Trophoblast cell (in vitro differentiated cells and primary cell): ENCODE results near the gene GAGE13.

Experiments
- DNase-seq, 2 donors: peaks; one replicate each; pipeline ENCODE4 v3.0.0-alpha.2; 2016
- H2AFZ ChIP-seq: 2 replicates; pipeline ENCODE4 v1.6.1; 2013; ENCODE audit warnings: low read length, moderate library complexity, mild to moderate bottlenecking; ENCODE audit not compliant: insufficient read depth, poor library complexity
- H2AK5ac ChIP-seq: 2 replicates; pipeline ENCODE4 v1.6.1; 2013; ENCODE audit warnings: mild to moderate bottlenecking, low read length
- H2BK120ac ChIP-seq: 2 replicates; pipeline ENCODE4 v1.6.1; 2013; ENCODE audit warnings: low read length, mild to moderate bottlenecking, moderate library complexity; ENCODE audit not compliant: insufficient read depth, poor library complexity
- H2BK12ac ChIP-seq: 2 replicates; pipeline ENCODE4 v1.6.1; 2013; ENCODE audit warnings: mild to moderate bottlenecking, low read length, moderate library complexity
- H2BK5ac ChIP-seq: 2 replicates; pipeline ENCODE4 v1.6.1; 2013; ENCODE audit warnings: low read length, low read depth, moderate library complexity, mild to moderate bottlenecking; ENCODE audit not compliant: poor library complexity
- H3K14ac ChIP-seq: 2 replicates; pipeline ENCODE4 v1.6.1; 2013; ENCODE audit warnings: mild to moderate bottlenecking, low read length
- H3K18ac ChIP-seq: 2 replicates; pipeline ENCODE4 v1.6.1; 2013; ENCODE audit warnings: mild to moderate bottlenecking, low read length
- H3K23ac ChIP-seq: 2 replicates; pipeline ENCODE4 v1.6.1; 2013; ENCODE audit warnings: low read length
- H3K27ac ChIP-seq: 2 replicates; pipeline ENCODE4 v1.5.1; 2013; ENCODE audit warnings: low read depth, mild to moderate bottlenecking, inconsistent platforms, low read length, moderate library complexity
- H3K27me3 ChIP-seq: 2 replicates; pipeline ENCODE4 v1.6.1; 2013; ENCODE audit warnings: inconsistent platforms, mild to moderate bottlenecking, low read length, moderate library complexity; ENCODE audit not compliant: insufficient read depth
- H3K36me3 ChIP-seq, 2 experiments: 1 replicate in 1 of 2; 2 replicates in 1 of 2; pipeline ENCODE4 v1.6.1; 2013; ENCODE audit warnings: low read length in 2 of 2, mild to moderate bottlenecking in 2 of 2, moderate library complexity in 1 of 2; ENCODE audit not compliant: insufficient read depth in 2 of 2, control insufficient read depth in 1 of 2
- H3K4ac ChIP-seq: 2 replicates; pipeline ENCODE4 v1.6.1; 2013; ENCODE audit warnings: low read depth, mild to moderate bottlenecking, low read length, moderate library complexity
- H3K4me1 ChIP-seq, 2 experiments: 1 replicate in 1 of 2; 2 replicates in 1 of 2; pipeline ENCODE4 v1.6.1; 2013; ENCODE audit warnings: low read length in 2 of 2, mild to moderate bottlenecking in 2 of 2, moderate library complexity in 1 of 2; ENCODE audit not compliant: insufficient read depth in 2 of 2, control insufficient read depth in 1 of 2
- H3K4me2 ChIP-seq: 2 replicates; pipeline ENCODE4 v1.6.1; 2013; ENCODE audit warnings: inconsistent platforms, mild to moderate bottlenecking, low read length, moderate library complexity
- H3K4me3 ChIP-seq: 2 replicates; pipeline ENCODE4 v1.5.1; 2013; ENCODE audit warnings: mild to moderate bottlenecking, low read depth, low read length, inconsistent platforms
- H3K79me1 ChIP-seq: one replicate; pipeline ENCODE4 v1.6.1; 2013; ENCODE audit warnings: low read length
- H3K79me2 ChIP-seq: 2 replicates; pipeline ENCODE4 v1.6.1; 2013; ENCODE audit warnings: low read length, mild to moderate bottlenecking; ENCODE audit not compliant: control insufficient read depth, insufficient read depth, poor library complexity
- H3K9ac ChIP-seq: 2 replicates; pipeline ENCODE4 v1.6.1; 2013; ENCODE audit warnings: mild to moderate bottlenecking, low read length
- H3K9me3 ChIP-seq: 2 replicates; pipeline ENCODE4 v1.6.1; 2013; ENCODE audit warnings: low read depth, mild to moderate bottlenecking, control low read depth, inconsistent platforms, low read length; ENCODE audit not compliant: insufficient read depth
- H4K12ac ChIP-seq: 2 replicates; pipeline ENCODE4 v1.6.1; 2013; ENCODE audit warnings: low read depth, mild to moderate bottlenecking, low read length, moderate library complexity
- H4K8ac ChIP-seq: 2 replicates; pipeline ENCODE4 v1.6.1; 2013; ENCODE audit warnings: low read depth, mild to moderate bottlenecking, low read length, moderate library complexity
- H4K91ac ChIP-seq: one replicate; pipeline ENCODE4 v1.6.1; 2013; ENCODE audit warnings: low read depth, mild to moderate bottlenecking, low read length, moderate library complexity
- WGBS: extraction: QIAGEN DNeasy Blood & Tissue Kit; methylation state at CpG from one replicate; pipeline ENCODE4 v1.1.7; 2013; ENCODE audit warnings: missing lambda C conversion rate; ENCODE audit not compliant: insufficient read length, insufficient coverage; ENCODE audit errors: extremely low coverage; 5-methylcytosine and 5-hydroxymethylcytosine counted together

The GAGE13 gene

GRCh38 chrX:49286581-49286980 is 44.8 kb upstream of the GAGE13 start:
- Histone ChIP-seq H4K91ac (no peak overlapping the region), H3K4me3 (no peak overlapping the region), H3K79me1 (no peaks in the 10 kb centered on the region), H3K4me2 (no peak overlapping the region), H2BK12ac (no peak overlapping the region), H3K4me1 (no peaks in the 10 kb centered on the region), H3K79me2 (no peaks in the 10 kb centered on the region), H3K9ac (no peak overlapping the region), H2BK120ac (no peak overlapping the region), H3K18ac (no peak overlapping the region), H3K27ac (no peak overlapping the region), H2AFZ (no peak overlapping the region), H3K9me3 (no peaks in the 10 kb centered on the region), H4K12ac (no peak overlapping the region), H3K14ac (no peak overlapping the region), H3K27me3 (no peaks in the 10 kb centered on the region), H3K23ac (no peak overlapping the region), H4K8ac (no peak overlapping the region), H2AK5ac (no peak overlapping the region), H3K4ac (no peak overlapping the region), H2BK5ac (no peak overlapping the region), H3K36me3 (peaks cover 4 to 6% of the 10 kb centered on the region in 2 experiments)
- WGBS = no CpG with 5 or more reads among the region's 4 CpGs
- DNase-seq = no peak

- H3K23ac ChIP-seq = no peak overlapping the region
- no peaks in the 10 kb centered on the region for H3K9me3 ChIP-seq
- peak overlapping the region; percentile 30 for H4K12ac ChIP-seq
- H3K27ac ChIP-seq = no peak overlapping the region
- peaks cover 4 to 6% of the 10 kb centered on the region in 2 experiments for H3K36me3 ChIP-seq
- H3K79me2 ChIP-seq = no peaks in the 10 kb centered on the region
- no peak overlapping the region for H2BK12ac ChIP-seq
- no peak overlapping the region for H3K9ac ChIP-seq
- no peak overlapping the region for H2AFZ ChIP-seq
- H3K79me1 ChIP-seq = no peaks in the 10 kb centered on the region
- H4K8ac ChIP-seq = no peak overlapping the region
- H3K18ac ChIP-seq = no peak overlapping the region
- H3K27me3 ChIP-seq = no peaks in the 10 kb centered on the region
- no peak for DNase-seq
- WGBS = no CpG with 5 or more reads among the region's 1 CpG
- H2BK5ac ChIP-seq = no peak overlapping the region
- no peak overlapping the region for H3K4ac ChIP-seq
- no peak overlapping the region for H2BK120ac ChIP-seq
- H3K4me2 ChIP-seq = no peak overlapping the region
- no peaks in the 10 kb centered on the region for H3K4me1 ChIP-seq
- no peak overlapping the region for H3K4me3 ChIP-seq
- no peak overlapping the region for H2AK5ac ChIP-seq
- H4K91ac ChIP-seq = no peak overlapping the region
- no peak overlapping the region for H3K14ac ChIP-seq
Measured at GRCh38 chrX:49287665-49288064, 43.7 kb upstream of the GAGE13 start.

GRCh38 chrX:49290215-49290614 is 41.2 kb upstream of the GAGE13 start:
- Histone ChIP-seq H3K36me3 (peaks cover 4 to 6% of the 10 kb centered on the region in 2 experiments), H2AK5ac (no peak overlapping the region), H3K18ac (no peak overlapping the region), H4K91ac (no peak overlapping the region), H3K27ac (no peak overlapping the region), H3K14ac (no peak overlapping the region), H3K4me2 (no peak overlapping the region), H3K9ac (no peak overlapping the region), H2AFZ (no peak overlapping the region), H2BK12ac (no peak overlapping the region), H3K79me2 (no peaks in the 10 kb centered on the region), H3K27me3 (no peaks in the 10 kb centered on the region), H2BK5ac (no peak overlapping the region), H3K4me1 (no peaks in the 10 kb centered on the region), H3K23ac (no peak overlapping the region), H3K4ac (no peak overlapping the region), H2BK120ac (no peak overlapping the region), H4K8ac (no peak overlapping the region), H3K4me3 (no peak overlapping the region), H4K12ac (no peak overlapping the region), H3K9me3 (no peaks in the 10 kb centered on the region), H3K79me1 (no peaks in the 10 kb centered on the region)
- no peak for DNase-seq
- no CpG with 5 or more reads among the region's 7 CpGs for WGBS

- H3K9ac ChIP-seq = no peak overlapping the region
- H3K27ac ChIP-seq = no peak overlapping the region
- H3K4me1 ChIP-seq = no peaks in the 10 kb centered on the region
- no peak overlapping the region for H3K4ac ChIP-seq
- H2AK5ac ChIP-seq = no peak overlapping the region
- H4K12ac ChIP-seq = no peak overlapping the region
- no peak overlapping the region for H2BK5ac ChIP-seq
- H4K8ac ChIP-seq = no peak overlapping the region
- no peak overlapping the region for H3K18ac ChIP-seq
- no peak overlapping the region for H3K14ac ChIP-seq
- no peak overlapping the region for H2BK120ac ChIP-seq
- no peak overlapping the region for H3K4me3 ChIP-seq
- no peak overlapping the region for H4K91ac ChIP-seq
- no peak overlapping the region for H3K23ac ChIP-seq
- no peaks in the 10 kb centered on the region for H3K9me3 ChIP-seq
- no peak overlapping the region for H3K4me2 ChIP-seq
- no CpG with 5 or more reads among the region's 11 CpGs for WGBS
- no peaks in the 10 kb centered on the region for H3K79me1 ChIP-seq
- H2BK12ac ChIP-seq = no peak overlapping the region
- H3K36me3 ChIP-seq = no peaks in the 10 kb centered on the region
- DNase-seq = peak; percentile 10 to 65
- no peaks in the 10 kb centered on the region for H3K79me2 ChIP-seq
- H2AFZ ChIP-seq = no peak overlapping the region
- no peaks in the 10 kb centered on the region for H3K27me3 ChIP-seq
Measured at GRCh38 chrX:49291615-49292337, 39.6 kb upstream of the GAGE13 start.
